DMS114 treated with DMSO at 0.1 percent for 48 hours (cell line): ENCODE data around the gene SHISA4.

Experiments used
- DNase-seq: peaks from one replicate; lab custom pipeline; 2025; ENCODE audit not compliant: unreplicated experiment; lab: John Stamatoyannopoulos, UW

Gene SHISA4

DNA sequence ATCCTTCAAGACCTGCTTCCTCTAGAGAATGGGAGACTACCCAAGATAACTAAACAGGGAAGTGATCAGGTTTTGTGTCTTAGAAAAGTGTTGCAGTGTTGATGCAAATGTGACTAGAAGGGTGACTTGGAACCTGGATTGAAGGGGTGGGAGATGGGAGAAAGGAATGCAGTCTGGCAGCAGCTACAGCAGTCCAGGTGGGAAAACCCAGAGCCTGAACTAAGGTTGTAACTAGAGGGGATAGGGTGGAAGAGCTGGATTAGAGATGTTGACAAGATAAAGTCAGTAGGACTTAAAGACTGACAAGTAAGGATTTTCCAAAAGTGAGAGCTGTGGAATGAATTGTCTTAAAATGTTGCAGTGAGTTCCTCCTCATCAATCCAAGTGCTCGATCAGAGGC is 7.1 kb upstream of the SHISA4 start:
- no peak for DNase-seq

DNA sequence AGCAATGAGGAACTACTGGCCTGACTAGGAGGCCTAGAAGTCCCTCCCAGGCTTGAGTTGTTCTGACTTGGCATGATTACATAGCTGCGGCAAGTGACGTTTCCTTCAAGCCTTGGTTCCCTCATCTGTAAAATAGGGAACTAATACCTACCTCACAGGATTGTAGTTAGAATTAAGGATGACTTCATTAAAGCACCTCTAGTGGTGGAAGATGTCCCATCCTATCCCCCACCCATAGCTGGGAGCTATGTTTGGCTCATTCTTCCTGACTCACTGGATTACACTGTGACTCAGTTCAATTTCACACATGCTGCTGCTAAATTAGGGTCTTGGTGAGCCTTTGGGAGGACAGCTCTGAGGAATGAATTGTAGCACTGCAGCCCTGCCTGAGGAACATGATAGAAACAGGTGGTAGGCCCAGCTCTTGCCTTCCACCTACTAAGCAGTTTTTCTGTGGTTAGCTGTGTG is 6.0 kb upstream of the SHISA4 start:
- no peak for DNase-seq

GRCh38 chr1:201883266-201883665 is 5.4 kb upstream of the SHISA4 start:
- no peak for DNase-seq

GRCh38 chr1:201883786-201884185 is 4.9 kb upstream of the SHISA4 start:
- no peak for DNase-seq

GRCh38 chr1:201884425-201884824 is 4.3 kb upstream of the SHISA4 start:
- DNase-seq, result no peak

GRCh38 chr1:201885531-201886075 is 3.1 kb upstream of the SHISA4 start:
- no peak for DNase-seq

GRCh38 chr1:201886103-201886885 is 2.4 kb upstream of the SHISA4 start:
- no peak for DNase-seq

DNA sequence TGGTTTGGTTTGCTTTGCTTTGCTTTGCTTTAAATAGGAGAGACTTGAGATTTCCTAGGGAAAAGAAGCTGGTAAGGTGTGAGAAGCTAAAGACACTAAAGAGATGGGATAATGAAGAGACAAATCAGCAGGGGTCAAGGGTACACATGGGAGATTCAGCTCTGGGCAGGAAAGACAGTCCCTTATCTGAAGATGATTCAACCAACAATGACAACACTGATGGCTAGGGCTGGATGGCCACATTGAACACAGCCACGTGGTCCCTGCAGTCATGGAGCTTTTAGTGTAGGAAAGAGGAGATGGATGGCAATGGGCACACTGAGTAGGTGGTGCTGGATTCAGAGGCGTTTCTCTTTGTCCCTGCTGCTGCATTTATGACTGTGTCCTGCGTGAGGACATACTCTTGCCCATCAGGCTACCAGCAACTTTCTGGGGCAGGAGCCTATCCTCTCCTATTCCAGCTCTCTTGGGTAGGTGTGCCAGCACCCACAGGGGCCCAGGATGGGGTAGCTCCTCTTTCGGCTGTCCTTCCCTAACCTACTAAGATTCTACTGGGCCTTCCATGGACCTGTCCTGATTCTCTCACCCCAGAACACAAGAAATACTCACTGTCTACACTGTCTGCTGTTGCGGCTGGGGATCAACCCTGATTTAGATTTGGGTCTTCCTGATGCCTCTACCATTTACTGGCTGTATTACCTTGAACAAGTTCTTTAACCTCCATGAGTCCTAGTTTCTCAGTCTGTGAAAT is 1.4 kb upstream of the SHISA4 start:
- no peak for DNase-seq

- no peak for DNase-seq
Observed at GRCh38 chr1:201889090-201889968, 631 bp downstream of the SHISA4 start.

GRCh38 chr1:201890223-201890622 is 1.5 kb downstream of the SHISA4 start:
- DNase-seq, result no peak

- DNase-seq, result no peak
Observed at GRCh38 chr1:201890806-201891450, 2.2 kb downstream of the SHISA4 start.

DNA sequence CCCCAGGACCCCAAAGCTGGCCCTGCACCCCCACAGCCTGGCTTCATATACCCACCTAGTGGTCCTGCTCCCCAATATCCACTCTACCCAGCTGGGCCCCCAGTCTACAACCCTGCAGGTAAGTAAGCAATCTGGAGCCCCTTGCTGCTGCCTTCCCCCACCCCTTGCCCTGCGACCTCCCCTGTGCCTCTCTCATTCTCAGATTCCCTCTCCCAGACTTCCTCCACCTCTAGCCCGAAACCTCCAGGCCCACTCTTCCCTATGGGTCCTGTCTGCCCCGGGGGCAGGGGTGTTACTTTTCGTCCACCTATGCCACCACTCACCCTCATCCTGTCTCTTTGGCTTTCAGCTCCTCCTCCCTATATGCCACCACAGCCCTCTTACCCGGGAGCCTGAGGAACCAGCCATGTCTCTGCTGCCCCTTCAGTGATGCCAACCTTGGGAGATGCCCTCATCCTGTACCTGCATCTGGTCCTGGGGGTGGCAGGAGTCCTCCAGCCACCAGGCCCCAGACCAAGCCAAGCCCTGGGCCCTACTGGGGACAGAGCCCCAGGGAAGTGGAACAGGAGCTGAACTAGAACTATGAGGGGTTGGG is 2.9 kb downstream of the SHISA4 start:
- no peak for DNase-seq

- DNase-seq, result no peak
Observed at GRCh38 chr1:201892211-201892610, 3.5 kb downstream of the SHISA4 start.

GRCh38 chr1:201893431-201893830 is 4.7 kb downstream of the SHISA4 start:
- DNase-seq, result no peak

- no peak for DNase-seq
Observed at GRCh38 chr1:201894343-201895119, 5.8 kb downstream of the SHISA4 start.

DNA sequence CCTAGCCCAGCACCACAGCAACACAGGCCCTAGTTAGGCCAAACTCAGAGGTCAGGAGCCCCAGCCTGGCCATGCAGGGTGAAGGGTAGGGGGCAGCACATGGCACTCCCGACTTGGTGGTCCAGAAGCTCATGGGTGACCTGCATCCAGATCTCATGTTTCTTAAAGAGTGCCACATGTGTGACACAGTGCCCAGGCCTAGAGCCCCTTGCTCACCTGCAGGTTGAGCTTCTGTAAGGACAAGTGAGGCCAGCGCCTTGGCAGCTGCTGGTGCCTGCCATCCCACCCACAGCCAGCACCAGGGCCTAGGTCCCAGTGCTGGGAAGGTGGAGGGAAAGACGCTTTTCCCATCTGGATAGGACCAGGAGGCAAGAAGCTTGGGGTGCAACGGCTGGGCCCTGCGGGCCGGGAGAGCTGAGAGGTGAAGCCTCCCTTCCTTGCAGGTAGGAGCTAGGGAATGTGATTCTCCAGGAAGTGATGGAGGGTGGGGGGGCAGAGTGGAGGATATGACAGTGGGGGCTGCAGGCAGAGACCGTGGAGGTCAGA is 6.5 kb downstream of the SHISA4 start:
- no peak for DNase-seq

- DNase-seq, result peak; percentile 68
Observed at GRCh38 chr1:201895913-201896807, 7.5 kb downstream of the SHISA4 start.

GRCh38 chr1:201896951-201897391 is 8.3 kb downstream of the SHISA4 start:
- DNase-seq, result no peak
